HG03196 (cell line): Measurements from ENCODE around the gene TUBB4B.

Experiments
- ATAC-seq: cut with Tn5 transposase; IDR thresholded peaks from one replicate; pipeline ENCODE4 v1.9.1; 2021; ENCODE audit not compliant: unreplicated experiment

The TUBB4B gene

DNA sequence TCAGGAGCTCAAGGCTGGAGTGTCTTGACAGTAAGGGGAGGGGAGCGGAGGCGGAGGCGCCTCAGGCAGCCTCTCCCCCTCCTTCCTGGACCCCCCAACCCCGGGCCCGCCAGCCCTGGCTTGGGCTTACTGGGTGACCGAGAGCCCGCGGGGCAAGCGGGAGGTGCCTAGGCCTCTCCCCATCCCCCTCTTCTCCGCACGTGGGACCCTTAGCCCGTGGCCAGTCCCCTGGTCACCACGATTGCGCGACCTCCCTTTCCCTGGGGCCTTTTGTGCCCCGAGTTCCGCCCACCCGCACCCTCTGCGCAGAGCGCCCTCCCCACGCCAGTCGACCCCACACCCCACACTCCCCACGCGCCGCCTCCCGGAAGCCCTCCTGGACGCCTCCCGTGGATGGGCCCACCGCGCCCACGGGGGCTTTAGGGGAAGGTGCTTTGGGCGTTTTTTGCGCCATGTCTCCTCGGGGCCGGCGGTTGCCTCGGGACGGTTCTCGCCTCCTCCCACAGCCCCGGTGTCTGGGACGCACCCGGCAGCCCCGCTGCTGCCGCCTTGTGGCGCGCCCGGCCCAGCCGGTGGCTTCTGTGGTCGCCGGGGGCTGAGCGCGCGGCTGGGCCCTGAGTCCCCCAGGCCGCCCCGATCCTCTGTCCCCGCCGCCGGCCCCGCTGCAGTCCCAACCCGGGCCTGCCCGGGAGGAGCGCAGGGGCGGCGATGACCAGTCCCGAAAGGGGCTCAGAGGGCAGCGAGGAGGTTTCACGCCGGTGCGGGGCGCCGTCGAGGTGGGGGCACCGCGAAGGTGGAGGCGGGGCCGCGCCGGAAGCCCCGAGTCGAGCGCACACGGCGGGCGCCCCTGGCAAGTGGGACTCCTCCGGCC, 39.6 kb downstream of the TUBB4B start:
- ATAC-seq = no peak

DNA sequence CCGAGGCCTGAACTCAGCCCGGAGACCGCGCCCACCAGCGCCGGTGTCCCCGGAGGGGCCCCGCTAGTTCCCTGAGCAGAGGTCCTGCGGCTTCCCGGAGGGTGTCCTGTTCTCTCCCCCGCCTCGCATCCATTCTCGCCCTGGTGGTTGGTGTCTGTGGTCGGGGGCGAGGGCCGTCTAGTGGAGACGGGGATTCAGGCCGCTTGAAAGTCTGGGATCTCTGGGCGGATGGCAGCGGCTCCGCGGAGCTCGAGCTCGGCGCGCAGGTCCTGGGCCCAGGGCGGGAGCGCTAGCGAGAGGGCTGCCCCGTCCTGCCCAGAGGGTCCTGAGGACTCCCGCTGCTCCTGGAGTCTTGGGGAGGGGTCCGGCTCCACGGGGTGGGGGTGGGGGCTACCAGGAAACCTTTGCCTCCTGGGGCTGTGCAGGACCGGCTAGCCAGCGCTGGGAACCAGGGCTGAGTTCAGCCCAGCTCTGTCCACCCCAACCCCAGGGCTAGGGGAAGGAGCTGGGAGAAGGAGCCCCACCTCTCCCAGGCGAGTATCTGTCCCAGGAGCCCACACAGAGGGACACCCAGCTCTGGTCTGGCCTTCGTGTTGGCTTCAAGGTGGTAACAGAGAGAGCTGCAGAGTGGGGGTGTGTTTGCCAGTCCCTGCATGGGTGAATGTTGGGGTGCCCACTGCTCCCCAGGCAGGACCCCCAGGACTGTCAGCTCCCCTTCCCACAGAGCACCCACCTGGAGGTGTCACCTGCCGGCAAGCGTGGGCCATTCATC, 40.4 kb downstream of the TUBB4B start:
- no peak for ATAC-seq

DNA sequence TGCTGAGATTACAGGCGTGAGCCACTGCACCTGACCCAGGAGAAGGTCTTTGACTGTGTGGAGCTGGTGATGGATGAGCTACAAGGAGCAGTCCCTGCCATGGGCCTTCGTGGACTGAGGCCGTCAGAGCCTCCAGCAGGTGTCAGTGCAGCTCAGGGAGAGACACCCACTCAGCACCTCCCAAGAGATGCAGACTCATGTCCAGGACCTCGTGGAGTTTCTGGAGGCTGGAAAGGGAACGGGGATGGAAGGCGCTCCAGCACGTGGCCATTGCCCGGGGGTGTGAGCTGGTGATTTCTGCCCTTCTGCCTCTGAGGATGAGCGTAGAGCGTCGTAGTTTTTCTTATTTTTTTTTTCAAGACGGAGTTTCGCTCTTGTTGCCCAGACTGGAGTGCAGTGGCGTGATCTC, 45.9 kb downstream of the TUBB4B start:
- no peak for ATAC-seq

DNA sequence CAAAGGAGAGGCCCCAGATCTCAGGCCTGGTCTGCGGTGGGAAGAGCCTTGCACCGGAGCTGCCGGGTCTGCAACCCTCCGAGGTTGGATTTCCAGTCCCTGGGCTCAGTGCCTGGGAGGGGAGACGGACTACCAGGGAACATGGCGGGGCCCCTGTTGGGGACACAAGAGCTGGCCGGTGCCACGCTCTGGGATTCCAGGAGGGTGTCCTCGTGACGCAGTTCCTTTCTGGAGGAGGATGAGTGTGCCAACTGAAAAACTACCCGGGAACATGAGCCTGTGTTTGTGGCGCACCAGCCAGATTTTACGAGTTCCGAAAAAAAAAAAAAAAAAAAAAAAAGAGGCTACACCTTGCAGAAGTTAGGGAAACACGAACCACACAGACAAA, 52.0 kb downstream of the TUBB4B start:
- ATAC-seq = no peak
